Endothelial cell of umbilical vein (primary cell): ENCODE data around the gene APBA2. TPM values are rescaled to one million over a fixed set of nuclear protein-coding genes. Genes with fewer than 3 reads are reported as not detected.

ENCODE experiments used
- BruUV-seq: library from RNA; stranded (reverse); fragments of 400-500 nt; replicated peaks from 2 replicates; lab custom pipeline; 2021; lab: Mats Ljungman, UMichigan
- CTCF ChIA-PET: fragments of 300-600, 350-600 bp; sonication (Branson Sonifier 250); formaldehyde crosslinking; loops from one replicate; lab custom pipeline; 2021; ENCODE audit warnings: antibody characterized with exemption, inconsistent platforms; lab: Charles Lee
- POLR2A ChIA-PET: fragments of 300-600, 350-600 bp; sonication (Branson Sonifier 250); formaldehyde crosslinking; loops from one replicate; lab custom pipeline; 2021; ENCODE audit warnings: antibody characterized with exemption, inconsistent platforms; lab: Charles Lee
- DNase-seq: peaks from one replicate; pipeline ENCODE4 v3.0.0-alpha.2; 2011; ENCODE audit warnings: low read depth, low spot score
- FAIRE-seq: peaks from 2 replicates; lab custom pipeline; 2011; peaks lifted over from hg19 to GRCh38; lab: Jason Lieb, UNC
- H2AFZ ChIP-seq: 2 replicates; pipeline ENCODE4 v1.6.0; 2012; ENCODE audit warnings: low read depth, low read length, control low read depth, inconsistent platforms
- H3K27ac ChIP-seq: 2 replicates; pipeline ENCODE4 v1.5.1; 2011; ENCODE audit warnings: low read depth, mild to moderate bottlenecking, control low read depth, low read length, moderate library complexity; ENCODE audit not compliant: insufficient read depth
- H3K27me3 ChIP-seq, 2 experiments: 2 replicates each; pipeline versions ENCODE4 v1.6.0 to v1.6.1; 2011; ENCODE audit warnings: low read length in 2 of 2, mixed read lengths in 1 of 2; ENCODE audit not compliant: control insufficient read depth in 2 of 2, insufficient read depth in 2 of 2
- H3K36me3 ChIP-seq, 2 experiments: 2 replicates in 1 of 2; 3 replicates in 1 of 2; pipeline ENCODE4 v1.5.1; 2011; ENCODE audit warnings: low read length in 2 of 2, mild to moderate bottlenecking in 1 of 2, moderate library complexity in 1 of 2; ENCODE audit not compliant: control insufficient read depth in 2 of 2, insufficient read depth in 2 of 2; ENCODE audit errors: extremely low read depth in 1 of 2
- H3K4me1 ChIP-seq: 3 replicates; pipeline ENCODE4 v1.5.1; 2011; ENCODE audit warnings: mild to moderate bottlenecking, low read length; ENCODE audit not compliant: control insufficient read depth, insufficient read depth; ENCODE audit errors: extremely low read depth
- H3K4me2 ChIP-seq: 2 replicates; pipeline ENCODE4 v1.6.1; 2011; ENCODE audit warnings: low read length, control low read depth, mixed read lengths; ENCODE audit not compliant: insufficient read depth
- H3K4me3 ChIP-seq, 3 experiments: fragments of 200-600 bp in 1 of 3; sonication (generic), shearing (Covaris generic) in 1 of 3; replicated peaks in 1 of 3; 2 replicates each; pipeline ENCODE4 v1.5.1; 2011 to 2016; ENCODE audit warnings: control low read depth in 3 of 3, low read length in 3 of 3, mild to moderate bottlenecking in 2 of 3, inconsistent platforms in 1 of 3, low read depth in 1 of 3, moderate library complexity in 1 of 3; ENCODE audit not compliant: insufficient read depth in 1 of 3
- H3K79me2 ChIP-seq: 2 replicates; pipeline ENCODE4 v1.6.0; 2012; ENCODE audit warnings: low read length, inconsistent platforms; ENCODE audit not compliant: control insufficient read depth, insufficient read depth
- H3K9ac ChIP-seq: replicated peaks from 2 replicates; pipeline ENCODE3; 2011; ENCODE audit warnings: low read length, control low read depth; ENCODE audit not compliant: insufficient read depth; ENCODE audit errors: extremely low read depth
- H3K9me1 ChIP-seq: replicated peaks from 3 replicates; pipeline ENCODE4 v1.6.0; 2011; ENCODE audit warnings: mild to moderate bottlenecking, low read length; ENCODE audit not compliant: control insufficient read depth, insufficient read depth; ENCODE audit errors: extremely low read depth
- H3K9me3 ChIP-seq: replicated peaks from 2 replicates; pipeline ENCODE4 v1.5.1; 2012; ENCODE audit warnings: low read length, inconsistent platforms; ENCODE audit not compliant: control insufficient read depth, insufficient read depth
- H4K20me1 ChIP-seq: replicated peaks from 2 replicates; pipeline ENCODE3; 2011; ENCODE audit warnings: mild to moderate bottlenecking, low read length; ENCODE audit not compliant: control insufficient read depth, insufficient read depth; ENCODE audit errors: extremely low read depth
- FOS ChIP-seq: IDR thresholded peaks from 2 replicates; pipeline ENCODE4 v1.6.1; 2011; ENCODE audit warnings: mild to moderate bottlenecking, low read length, moderate library complexity, borderline replicate concordance; ENCODE audit not compliant: insufficient read depth
- GATA2 ChIP-seq: IDR thresholded peaks from 2 replicates; pipeline ENCODE4 v1.7.0; 2011; ENCODE audit warnings: low read depth, mild to moderate bottlenecking, moderate library complexity, mixed read lengths, low read length; ENCODE audit not compliant: insufficient read length, insufficient read depth
- JUN ChIP-seq: IDR thresholded peaks from 2 replicates; pipeline ENCODE4 v1.6.1; 2011; ENCODE audit warnings: borderline replicate concordance, low read depth; ENCODE audit not compliant: insufficient read length, insufficient read depth
- dilution Hi-C: fragments of 300-500 bp; cut with MboI; formaldehyde crosslinking; loops from one replicate; pipeline ENCODE4 v1.15.0; 2019; ENCODE audit warnings: low sequenced_read_pairs; ENCODE audit not compliant: extremely low pct_ligation_motif_present
- intact Hi-C: fragments of 100-400 bp; cut with micrococcal nuclease; formaldehyde crosslinking; loops from one replicate; pipeline ENCODE4 v1.10.0; 2022
- polyA plus RNA-seq, 4 experiments: library from polyadenylated mRNA; depleted of rRNA in 3 of 4; stranded (reverse) in 3 of 4; unstranded in 1 of 4; fragments of >200 nt; gene quantifications; 2 replicates each; pipeline versions ENCODE4 v1.2.1 to v1.2.3, GENCODE V29; 2011 to 2012; ENCODE audit warnings: missing spikeins in 1 of 4
- total RNA-seq: library from RNA; stranded (reverse); gene quantifications from 2 replicates; pipeline ENCODE4 v1.2.3, GENCODE V29; 2021

The APBA2 gene
- total and polyA plus RNA-seq, 2 donors (not counting 3 experiments of a cell fraction or from before 2014, with no cell fraction given) = 5.7 to 11.1 TPM

DNA sequence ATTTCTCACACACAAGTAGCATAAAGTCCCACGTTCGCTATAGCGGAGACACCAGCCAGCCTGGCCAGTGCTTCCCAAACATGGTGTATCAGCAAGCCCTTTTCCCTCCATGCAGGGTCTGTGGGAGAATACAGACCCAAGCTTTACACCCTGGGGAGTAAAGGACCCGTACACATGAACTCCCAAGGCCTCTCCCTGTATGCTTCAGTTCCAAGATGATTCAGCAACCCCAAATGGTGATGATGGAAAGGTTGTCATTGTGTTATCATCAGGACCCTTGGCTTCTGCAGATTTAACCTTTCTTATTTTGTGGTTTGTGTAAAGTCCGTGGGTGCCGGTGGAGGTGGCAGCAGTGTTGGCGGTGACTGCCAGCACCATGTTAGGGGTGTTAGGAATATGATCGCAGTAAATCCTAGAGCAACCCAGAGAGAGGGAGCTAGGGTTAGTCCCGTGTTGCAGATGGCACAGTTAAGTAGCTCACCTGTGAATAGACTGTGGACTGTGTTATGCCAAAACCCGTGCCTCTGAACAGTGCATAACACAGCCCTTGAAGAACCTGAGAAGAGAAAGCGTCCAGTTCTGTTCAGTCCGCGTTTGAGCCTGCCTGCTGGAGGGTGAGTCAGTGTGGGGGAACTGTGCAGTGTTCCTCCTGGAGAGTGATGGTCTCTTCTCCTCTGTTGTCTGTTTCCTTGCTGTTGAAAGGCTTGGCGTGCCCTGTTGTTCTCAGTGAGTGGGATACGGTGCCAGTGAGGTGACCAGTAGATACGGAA is 174.3 kb downstream of the APBA2 start:
- Histone ChIP-seq H3K9me3 (no peaks in the 10 kb centered on the region), H3K36me3 (no peaks in the 10 kb centered on the region), H2AFZ (no peak overlapping the region), H3K4me2 (no peak overlapping the region), H4K20me1 (no peaks in the 10 kb centered on the region), H3K9me1 (no peaks in the 10 kb centered on the region), H3K4me1 (no peaks in the 10 kb centered on the region), H3K4me3 (no peak overlapping the region), H3K9ac (no peak overlapping the region), H3K79me2 (no peaks in the 10 kb centered on the region), H3K27ac (no peak overlapping the region), H3K27me3 (no peaks in the 10 kb centered on the region)
- intact Hi-C loops (no loop called here), dilution Hi-C loops (no loop called here)
- no peak for DNase-seq
- CTCF ChIA-PET = no interaction called here
- no peak for FAIRE-seq
- POLR2A ChIA-PET = no interaction called here
- TF ChIP-seq JUN = no peak
- TF ChIP-seq GATA2 = no peak
- no TSS peak for BruUV-seq

- intact Hi-C loops = no loop called here
- Histone ChIP-seq H2AFZ (no peak overlapping the region), H3K9me3 (no peaks in the 10 kb centered on the region), H3K9me1 (no peaks in the 10 kb centered on the region), H3K4me3 (no peak overlapping the region), H3K79me2 (no peaks in the 10 kb centered on the region), H3K27me3 (no peaks in the 10 kb centered on the region), H3K4me2 (no peak overlapping the region), H3K36me3 (no peaks in the 10 kb centered on the region), H3K27ac (no peak overlapping the region), H3K4me1 (no peaks in the 10 kb centered on the region), H4K20me1 (no peaks in the 10 kb centered on the region), H3K9ac (no peak overlapping the region)
- no peak for TF ChIP-seq FOS
- no peak for TF ChIP-seq GATA2
- ChIA-PET POLR2A (no interaction called here), CTCF (no interaction called here)
- FAIRE-seq (no peak), DNase-seq (no peak)
- dilution Hi-C loops = no loop called here
- no TSS peak for BruUV-seq
Observed at GRCh38 chr15:29061746-29062145, 176.0 kb downstream of the APBA2 start.
